CD14-positive monocyte (primary cell): ENCODE results near the gene FRMD4A. TPM values are rescaled to one million over a fixed set of nuclear protein-coding genes. Genes with fewer than 3 reads are reported as not detected.

Experiments used
- DNase-seq, 3 donors: peaks; one replicate each; pipeline ENCODE4 v3.0.0-alpha.2; 2011 to 2022
- H2AFZ ChIP-seq: 2 replicates; pipeline ENCODE4 v1.6.0; 2012; ENCODE audit warnings: mild to moderate bottlenecking, low read depth, low read length, inconsistent platforms; ENCODE audit not compliant: insufficient read depth, poor library complexity, severe bottlenecking
- H3K27ac ChIP-seq, 2 donors: 1 replicate in 1 of 2; 2 replicates in 1 of 2; pipeline ENCODE4 v1.5.1; 2012 to 2013; ENCODE audit warnings: low read length in 2 of 2, control low read depth in 1 of 2, inconsistent platforms in 1 of 2, low read depth in 1 of 2, mild to moderate bottlenecking in 1 of 2
- H3K27me3 ChIP-seq, 2 donors: one replicate each; pipeline versions ENCODE4 v1.6.0 to v1.6.1; 2011 to 2013; ENCODE audit warnings: low read length in 2 of 2; ENCODE audit not compliant: control insufficient read depth in 2 of 2, insufficient read depth in 2 of 2
- H3K36me3 ChIP-seq, 2 donors: replicated peaks in 1 of 2; 1 replicate in 1 of 2; 2 replicates in 1 of 2; pipeline versions ENCODE4 v1.5.1 to v1.6.1; 2012 to 2013; ENCODE audit warnings: low read length in 2 of 2, control low read depth in 1 of 2, inconsistent platforms in 1 of 2, mild to moderate bottlenecking in 1 of 2; ENCODE audit not compliant: insufficient read depth in 2 of 2, control insufficient read depth in 1 of 2
- H3K4me1 ChIP-seq, 2 donors: 1 replicate in 1 of 2; 2 replicates in 1 of 2; pipeline versions ENCODE4 v1.5.1 to v1.6.1; 2012 to 2013; ENCODE audit warnings: low read length in 2 of 2, control low read depth in 1 of 2, inconsistent platforms in 1 of 2, mild to moderate bottlenecking in 1 of 2, moderate library complexity in 1 of 2; ENCODE audit not compliant: insufficient read depth in 2 of 2, control insufficient read depth in 1 of 2
- H3K4me2 ChIP-seq: replicated peaks from 2 replicates; pipeline ENCODE3; 2012; ENCODE audit warnings: low read length, moderate library complexity, mild to moderate bottlenecking; ENCODE audit not compliant: poor library complexity, severe bottlenecking; ENCODE audit errors: extremely low read depth
- H3K4me3 ChIP-seq, 3 experiments: fragments of 200-600 bp in 1 of 3; sonication (generic) in 1 of 3; replicated peaks in 1 of 3; 1 replicate in 2 of 3; 2 replicates in 1 of 3; pipeline ENCODE4 v1.5.1; 2011 to 2013; ENCODE audit warnings: low read length in 3 of 3, mild to moderate bottlenecking in 3 of 3, control low read depth in 2 of 3, low read depth in 2 of 3, inconsistent platforms in 1 of 3, moderate library complexity in 1 of 3
- H3K79me2 ChIP-seq: 2 replicates; pipeline ENCODE4 v1.6.0; 2012; ENCODE audit warnings: mild to moderate bottlenecking, control low read depth, inconsistent platforms, low read length, moderate library complexity; ENCODE audit not compliant: insufficient read depth
- H3K9ac ChIP-seq: 2 replicates; pipeline ENCODE4 v1.6.0; 2017; ENCODE audit warnings: low read length, mild to moderate bottlenecking; ENCODE audit not compliant: insufficient read depth, poor library complexity, severe bottlenecking
- H3K9me3 ChIP-seq, 2 donors: replicated peaks in 1 of 2; 1 replicate in 1 of 2; 2 replicates in 1 of 2; pipeline versions ENCODE4 v1.5.1 to v1.6.1; 2012 to 2013; ENCODE audit warnings: low read length in 2 of 2, control low read depth in 1 of 2; ENCODE audit not compliant: control insufficient read depth in 1 of 2, insufficient read depth in 1 of 2
- H4K20me1 ChIP-seq: 2 replicates; pipeline ENCODE4 v1.6.0; 2012; ENCODE audit warnings: mild to moderate bottlenecking, low read length, control low read depth, moderate library complexity; ENCODE audit not compliant: insufficient read depth
- H3K27ac Mint-ChIP-seq, 7 donors: one replicate each; pipeline ENCODE4 v1.8.0; 2020; ENCODE audit warnings: mild to moderate bottlenecking in 7 of 7, mixed read lengths in 7 of 7, moderate library complexity in 6 of 7, inconsistent platforms in 2 of 7
- H3K27me3 Mint-ChIP-seq, 3 donors: one replicate each; pipeline ENCODE4 v1.8.0; 2021 to 2022; ENCODE audit warnings: low read depth in 3 of 3, mild to moderate bottlenecking in 3 of 3, mixed read lengths in 3 of 3, moderate library complexity in 3 of 3, inconsistent platforms in 1 of 3
- H3K36me3 Mint-ChIP-seq, 2 donors: one replicate each; pipeline ENCODE4 v1.8.0; 2020; ENCODE audit warnings: mixed read lengths in 2 of 2, inconsistent platforms in 1 of 2, mild to moderate bottlenecking in 1 of 2
- H3K4me1 Mint-ChIP-seq: one replicate; pipeline ENCODE4 v1.8.0; 2020; ENCODE audit warnings: mild to moderate bottlenecking, mixed read lengths
- H3K4me3 Mint-ChIP-seq, 2 donors: one replicate each; pipeline ENCODE4 v1.8.0; 2020; ENCODE audit warnings: mild to moderate bottlenecking in 2 of 2, mixed read lengths in 2 of 2, moderate library complexity in 1 of 2
- H3K9me3 Mint-ChIP-seq, 7 donors: one replicate each; pipeline ENCODE4 v1.8.0; 2020 to 2022; ENCODE audit warnings: mixed read lengths in 7 of 7, mild to moderate bottlenecking in 6 of 7, moderate library complexity in 6 of 7, inconsistent platforms in 2 of 7
- CTCF ChIP-seq: fragments of 200-600 bp; IDR thresholded peaks from one replicate; pipeline ENCODE4 v1.8.0; 2022; ENCODE audit warnings: antibody characterized with exemption, mild to moderate bottlenecking
- WGBS: methylation state at CpG from one replicate; pipeline ENCODE4 v1.1.5; 2013; ENCODE audit warnings: missing lambda C conversion rate; ENCODE audit not compliant: insufficient coverage; 5-methylcytosine and 5-hydroxymethylcytosine counted together
- intact Hi-C, 2 donors: fragments of 100-400 bp; cut with micrococcal nuclease; formaldehyde crosslinking; loops; one replicate each; pipeline versions ENCODE4 v1.15.0 to v1.15.1; 2023
- polyA plus RNA-seq, 3 donors: library from polyadenylated mRNA; depleted of rRNA in 1 of 3; unstranded in 2 of 3; stranded (reverse) in 1 of 3; fragments of 300-500 nt in 2 of 3; fragments of >200 nt in 1 of 3; fragmentation: Illumina TruSeq in 2 of 3; gene quantifications; 1 replicate in 2 of 3; 2 replicates in 1 of 3; pipeline ENCODE4 v1.2.3, GENCODE V29; 2012 to 2021

Gene FRMD4A
- polyA plus RNA-seq, 3 donors: 0.12 TPM; not detected in 2

DNA sequence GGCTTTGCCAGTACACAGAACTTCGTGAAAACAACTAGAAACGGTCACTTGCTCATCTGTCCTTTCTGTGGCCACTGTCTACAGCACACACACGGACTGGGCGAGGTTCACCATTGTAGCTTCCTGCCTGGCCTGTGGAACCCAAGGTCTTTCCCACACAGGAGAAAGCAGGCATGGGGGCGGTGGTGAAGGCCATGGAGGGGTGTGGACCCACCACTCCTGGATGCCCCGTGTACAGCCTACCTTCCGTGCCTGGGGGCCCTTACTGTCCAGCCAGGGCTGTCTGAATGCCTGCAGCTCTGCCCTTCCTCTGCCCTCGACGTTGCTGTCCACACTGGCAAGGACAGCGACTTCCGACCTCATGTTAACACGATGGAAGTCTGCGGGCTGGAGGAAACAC is 635.1 kb downstream of the FRMD4A start:
- no peaks in the 10 kb centered on the region for H3K36me3 ChIP-seq
- Mint-ChIP-seq H3K27ac (no peak overlapping the region), H3K36me3 (no peaks in the 10 kb centered on the region), H3K9me3 (no peaks in the 10 kb centered on the region), H3K4me3 (no peak overlapping the region), H3K27me3 (peaks cover 0 to 4% (median 3%) of the 10 kb centered on the region in 3 donors), H3K4me1 (peaks cover 2% of the 10 kb centered on the region)
- H2AFZ ChIP-seq: no peak overlapping the region
- H3K9me3 ChIP-seq: no peaks in the 10 kb centered on the region
- H4K20me1 ChIP-seq: no peaks in the 10 kb centered on the region
- H3K4me1 ChIP-seq: no peaks in the 10 kb centered on the region
- no peak for DNase-seq
- H3K79me2 ChIP-seq: no peaks in the 10 kb centered on the region
- no peak overlapping the region for H3K4me2 ChIP-seq
- intact Hi-C loops: no loop called here
- no peak overlapping the region for H3K27ac ChIP-seq
- H3K27me3 ChIP-seq: no peaks in the 10 kb centered on the region
- TF ChIP-seq CTCF: no peak
- 73% methylated on average over 13 of the region's 13 CpGs for WGBS
- no peak overlapping the region for H3K4me3 ChIP-seq
- no peak overlapping the region for H3K9ac ChIP-seq

DNA sequence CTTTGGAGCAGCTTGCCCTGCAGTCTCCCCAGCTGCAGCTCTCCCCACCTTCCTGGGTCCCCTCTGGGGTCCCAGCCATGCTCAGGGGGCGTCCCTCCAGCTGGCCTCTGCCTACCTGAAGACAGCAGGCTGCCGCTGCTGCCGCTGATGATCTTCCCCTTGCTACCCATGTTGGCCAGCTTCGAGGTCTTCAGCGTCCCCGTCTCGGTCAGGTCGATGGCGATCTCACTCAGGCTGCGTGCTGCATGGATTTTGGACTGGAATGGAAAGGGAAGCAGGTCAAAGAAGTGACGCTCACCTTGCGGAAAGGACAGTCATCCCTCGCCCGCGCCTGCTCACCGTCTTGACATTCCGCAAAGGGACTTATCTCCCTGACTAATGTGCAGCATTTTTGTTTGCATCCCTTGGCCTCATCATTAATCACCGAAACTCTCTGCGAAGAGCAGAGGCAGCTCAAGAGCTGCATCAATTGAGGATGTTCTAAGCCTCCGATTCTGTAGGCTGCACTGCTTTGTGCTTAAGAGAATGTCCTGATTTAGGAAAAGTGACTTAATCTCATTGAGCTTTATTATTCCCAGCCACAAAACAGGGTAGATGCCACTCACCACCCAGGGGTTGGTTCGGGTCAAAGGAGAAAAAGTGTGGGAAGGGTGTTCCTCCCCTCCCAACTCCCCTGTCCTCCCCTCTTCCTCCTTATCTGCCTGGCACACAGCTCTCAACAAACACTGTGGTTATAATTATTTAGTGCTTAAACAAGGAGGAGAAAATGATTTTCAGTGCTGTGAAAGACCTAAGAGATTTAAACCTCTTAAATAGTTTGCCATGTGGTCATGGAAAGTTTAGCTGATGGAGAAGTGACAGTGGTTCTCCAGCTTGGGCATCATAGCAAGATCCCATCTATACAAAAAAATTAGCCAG is 636.7 kb downstream of the FRMD4A start:
- no peak overlapping the region for H3K4me2 ChIP-seq
- H3K4me3 ChIP-seq: no peak overlapping the region
- H3K4me1 ChIP-seq: no peaks in the 10 kb centered on the region
- H3K9ac ChIP-seq: no peak overlapping the region
- no peaks in the 10 kb centered on the region for H3K27me3 ChIP-seq
- Mint-ChIP-seq H3K27me3 (peaks cover 0 to 3% (median 3%) of the 10 kb centered on the region in 3 donors), H3K9me3 (no peaks in the 10 kb centered on the region), H3K27ac (no peak overlapping the region), H3K36me3 (no peaks in the 10 kb centered on the region), H3K4me1 (no peaks in the 10 kb centered on the region), H3K4me3 (no peak overlapping the region)
- intact Hi-C loops: no loop called here
- no peak for TF ChIP-seq CTCF
- 87% methylated on average over 11 of the region's 21 CpGs for WGBS
- no peaks in the 10 kb centered on the region for H3K9me3 ChIP-seq
- no peaks in the 10 kb centered on the region for H3K36me3 ChIP-seq
- H2AFZ ChIP-seq: no peak overlapping the region
- DNase-seq: no peak
- no peaks in the 10 kb centered on the region for H4K20me1 ChIP-seq
- no peaks in the 10 kb centered on the region for H3K79me2 ChIP-seq
- no peak overlapping the region for H3K27ac ChIP-seq
